NT2/D1 (cell line): ENCODE data around the gene MARK3.

Experiments
- SUZ12 ChIP-seq: IDR thresholded peaks from 2 replicates; pipeline ENCODE4 v1.6.1; 2011; ENCODE audit not compliant: insufficient read length, insufficient read depth; ENCODE audit errors: extremely low read depth
- ZNF274 ChIP-seq: IDR thresholded peaks from 2 replicates; pipeline ENCODE4 v1.6.1; 2011; ENCODE audit warnings: mild to moderate bottlenecking, low read depth, low read length

GRCh38 chr14:103516426-103517173 is 131.4 kb downstream of the MARK3 start:
- TF ChIP-seq SUZ12 (no peak), ZNF274 (no peak)
